CD14-positive monocyte (primary cell): ENCODE results near the gene HS6ST3. TPM values are rescaled to one million over a fixed set of nuclear protein-coding genes. Genes with fewer than 3 reads are reported as not detected.

Experiments used
- DNase-seq, 3 donors: peaks; one replicate each; pipeline ENCODE4 v3.0.0-alpha.2; 2011 to 2022
- H2AFZ ChIP-seq: 2 replicates; pipeline ENCODE4 v1.6.0; 2012; ENCODE audit warnings: mild to moderate bottlenecking, low read depth, low read length, inconsistent platforms; ENCODE audit not compliant: insufficient read depth, poor library complexity, severe bottlenecking
- H3K27ac ChIP-seq, 2 donors: 1 replicate in 1 of 2; 2 replicates in 1 of 2; pipeline ENCODE4 v1.5.1; 2012 to 2013; ENCODE audit warnings: low read length in 2 of 2, control low read depth in 1 of 2, inconsistent platforms in 1 of 2, low read depth in 1 of 2, mild to moderate bottlenecking in 1 of 2
- H3K27me3 ChIP-seq, 2 donors: one replicate each; pipeline versions ENCODE4 v1.6.0 to v1.6.1; 2011 to 2013; ENCODE audit warnings: low read length in 2 of 2; ENCODE audit not compliant: control insufficient read depth in 2 of 2, insufficient read depth in 2 of 2
- H3K36me3 ChIP-seq, 2 donors: replicated peaks in 1 of 2; 1 replicate in 1 of 2; 2 replicates in 1 of 2; pipeline versions ENCODE4 v1.5.1 to v1.6.1; 2012 to 2013; ENCODE audit warnings: low read length in 2 of 2, control low read depth in 1 of 2, inconsistent platforms in 1 of 2, mild to moderate bottlenecking in 1 of 2; ENCODE audit not compliant: insufficient read depth in 2 of 2, control insufficient read depth in 1 of 2
- H3K4me1 ChIP-seq, 2 donors: 1 replicate in 1 of 2; 2 replicates in 1 of 2; pipeline versions ENCODE4 v1.5.1 to v1.6.1; 2012 to 2013; ENCODE audit warnings: low read length in 2 of 2, control low read depth in 1 of 2, inconsistent platforms in 1 of 2, mild to moderate bottlenecking in 1 of 2, moderate library complexity in 1 of 2; ENCODE audit not compliant: insufficient read depth in 2 of 2, control insufficient read depth in 1 of 2
- H3K4me2 ChIP-seq: replicated peaks from 2 replicates; pipeline ENCODE3; 2012; ENCODE audit warnings: low read length, moderate library complexity, mild to moderate bottlenecking; ENCODE audit not compliant: poor library complexity, severe bottlenecking; ENCODE audit errors: extremely low read depth
- H3K4me3 ChIP-seq, 3 experiments: fragments of 200-600 bp in 1 of 3; sonication (generic) in 1 of 3; replicated peaks in 1 of 3; 1 replicate in 2 of 3; 2 replicates in 1 of 3; pipeline ENCODE4 v1.5.1; 2011 to 2013; ENCODE audit warnings: low read length in 3 of 3, mild to moderate bottlenecking in 3 of 3, control low read depth in 2 of 3, low read depth in 2 of 3, inconsistent platforms in 1 of 3, moderate library complexity in 1 of 3
- H3K79me2 ChIP-seq: 2 replicates; pipeline ENCODE4 v1.6.0; 2012; ENCODE audit warnings: mild to moderate bottlenecking, control low read depth, inconsistent platforms, low read length, moderate library complexity; ENCODE audit not compliant: insufficient read depth
- H3K9ac ChIP-seq: 2 replicates; pipeline ENCODE4 v1.6.0; 2017; ENCODE audit warnings: low read length, mild to moderate bottlenecking; ENCODE audit not compliant: insufficient read depth, poor library complexity, severe bottlenecking
- H3K9me3 ChIP-seq, 2 donors: replicated peaks in 1 of 2; 1 replicate in 1 of 2; 2 replicates in 1 of 2; pipeline versions ENCODE4 v1.5.1 to v1.6.1; 2012 to 2013; ENCODE audit warnings: low read length in 2 of 2, control low read depth in 1 of 2; ENCODE audit not compliant: control insufficient read depth in 1 of 2, insufficient read depth in 1 of 2
- H4K20me1 ChIP-seq: 2 replicates; pipeline ENCODE4 v1.6.0; 2012; ENCODE audit warnings: mild to moderate bottlenecking, low read length, control low read depth, moderate library complexity; ENCODE audit not compliant: insufficient read depth
- H3K27ac Mint-ChIP-seq, 7 donors: one replicate each; pipeline ENCODE4 v1.8.0; 2020; ENCODE audit warnings: mild to moderate bottlenecking in 7 of 7, mixed read lengths in 7 of 7, moderate library complexity in 6 of 7, inconsistent platforms in 2 of 7
- H3K27me3 Mint-ChIP-seq, 3 donors: one replicate each; pipeline ENCODE4 v1.8.0; 2021 to 2022; ENCODE audit warnings: low read depth in 3 of 3, mild to moderate bottlenecking in 3 of 3, mixed read lengths in 3 of 3, moderate library complexity in 3 of 3, inconsistent platforms in 1 of 3
- H3K36me3 Mint-ChIP-seq, 2 donors: one replicate each; pipeline ENCODE4 v1.8.0; 2020; ENCODE audit warnings: mixed read lengths in 2 of 2, inconsistent platforms in 1 of 2, mild to moderate bottlenecking in 1 of 2
- H3K4me1 Mint-ChIP-seq: one replicate; pipeline ENCODE4 v1.8.0; 2020; ENCODE audit warnings: mild to moderate bottlenecking, mixed read lengths
- H3K4me3 Mint-ChIP-seq, 2 donors: one replicate each; pipeline ENCODE4 v1.8.0; 2020; ENCODE audit warnings: mild to moderate bottlenecking in 2 of 2, mixed read lengths in 2 of 2, moderate library complexity in 1 of 2
- H3K9me3 Mint-ChIP-seq, 7 donors: one replicate each; pipeline ENCODE4 v1.8.0; 2020 to 2022; ENCODE audit warnings: mixed read lengths in 7 of 7, mild to moderate bottlenecking in 6 of 7, moderate library complexity in 6 of 7, inconsistent platforms in 2 of 7
- WGBS: methylation state at CpG from one replicate; pipeline ENCODE4 v1.1.5; 2013; ENCODE audit warnings: missing lambda C conversion rate; ENCODE audit not compliant: insufficient coverage; 5-methylcytosine and 5-hydroxymethylcytosine counted together
- intact Hi-C, 2 donors: fragments of 100-400 bp; cut with micrococcal nuclease; formaldehyde crosslinking; loops; one replicate each; pipeline versions ENCODE4 v1.15.0 to v1.15.1; 2023
- polyA plus RNA-seq, 3 donors: library from polyadenylated mRNA; depleted of rRNA in 1 of 3; unstranded in 2 of 3; stranded (reverse) in 1 of 3; fragments of 300-500 nt in 2 of 3; fragments of >200 nt in 1 of 3; fragmentation: Illumina TruSeq in 2 of 3; gene quantifications; 1 replicate in 2 of 3; 2 replicates in 1 of 3; pipeline ENCODE4 v1.2.3, GENCODE V29; 2012 to 2021
- TF ChIP-seq, protein P1 (sequence below): fragments of 200-600 bp; IDR thresholded peaks from one replicate; pipeline ENCODE4 v1.8.0; 2022; ENCODE audit warnings: antibody characterized with exemption, mild to moderate bottlenecking

The HS6ST3 gene
- polyA plus RNA-seq, 3 donors, result not detected

DNA sequence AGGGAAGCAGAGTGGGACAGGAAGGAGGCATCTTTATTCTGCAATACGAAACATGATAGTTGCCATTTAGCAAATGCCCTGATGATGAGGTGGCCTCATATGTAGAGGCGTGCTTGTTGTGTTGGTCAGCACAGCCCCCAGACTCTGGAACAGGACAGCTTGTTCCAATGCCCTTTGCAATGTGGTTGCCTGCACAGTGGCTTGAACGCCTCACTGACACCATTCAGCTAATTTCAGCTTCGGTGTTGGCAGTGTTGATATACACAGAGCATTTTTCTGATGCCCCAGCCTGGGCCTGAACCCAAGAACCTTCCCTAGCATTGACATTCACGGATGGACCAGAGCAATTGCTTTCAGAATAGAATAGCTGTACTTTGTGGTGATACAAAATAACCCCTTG is 133.3 kb downstream of the HS6ST3 start:
- Histone ChIP-seq H3K9ac (no peak overlapping the region), H4K20me1 (no peaks in the 10 kb centered on the region), H3K79me2 (no peaks in the 10 kb centered on the region), H3K4me1 (peaks cover 0 to 50% of the 10 kb centered on the region in 2 donors), H3K4me3 (no peak overlapping the region), H3K36me3 (no peaks in the 10 kb centered on the region), H2AFZ (no peak overlapping the region), H3K27me3 (no peaks in the 10 kb centered on the region), H3K4me2 (no peak overlapping the region), H3K27ac (no peak overlapping the region), H3K9me3 (no peaks in the 10 kb centered on the region)
- TF ChIP-seq, protein P1, sequence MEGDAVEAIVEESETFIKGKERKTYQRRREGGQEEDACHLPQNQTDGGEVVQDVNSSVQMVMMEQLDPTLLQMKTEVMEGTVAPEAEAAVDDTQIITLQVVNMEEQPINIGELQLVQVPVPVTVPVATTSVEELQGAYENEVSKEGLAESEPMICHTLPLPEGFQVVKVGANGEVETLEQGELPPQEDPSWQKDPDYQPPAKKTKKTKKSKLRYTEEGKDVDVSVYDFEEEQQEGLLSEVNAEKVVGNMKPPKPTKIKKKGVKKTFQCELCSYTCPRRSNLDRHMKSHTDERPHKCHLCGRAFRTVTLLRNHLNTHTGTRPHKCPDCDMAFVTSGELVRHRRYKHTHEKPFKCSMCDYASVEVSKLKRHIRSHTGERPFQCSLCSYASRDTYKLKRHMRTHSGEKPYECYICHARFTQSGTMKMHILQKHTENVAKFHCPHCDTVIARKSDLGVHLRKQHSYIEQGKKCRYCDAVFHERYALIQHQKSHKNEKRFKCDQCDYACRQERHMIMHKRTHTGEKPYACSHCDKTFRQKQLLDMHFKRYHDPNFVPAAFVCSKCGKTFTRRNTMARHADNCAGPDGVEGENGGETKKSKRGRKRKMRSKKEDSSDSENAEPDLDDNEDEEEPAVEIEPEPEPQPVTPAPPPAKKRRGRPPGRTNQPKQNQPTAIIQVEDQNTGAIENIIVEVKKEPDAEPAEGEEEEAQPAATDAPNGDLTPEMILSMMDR, result no peak
- intact Hi-C loops, result no loop called here
- 100% methylated on average over 5 of the region's 5 CpGs for WGBS
- Mint-ChIP-seq H3K27me3 (no peaks in the 10 kb centered on the region), H3K4me1 (peaks cover 51% of the 10 kb centered on the region), H3K36me3 (no peaks in the 10 kb centered on the region), H3K27ac (no peak overlapping the region), H3K4me3 (no peak overlapping the region), H3K9me3 (peaks cover 0 to 2% (median 0%) of the 10 kb centered on the region in 7 donors)
- no peak for DNase-seq

DNA sequence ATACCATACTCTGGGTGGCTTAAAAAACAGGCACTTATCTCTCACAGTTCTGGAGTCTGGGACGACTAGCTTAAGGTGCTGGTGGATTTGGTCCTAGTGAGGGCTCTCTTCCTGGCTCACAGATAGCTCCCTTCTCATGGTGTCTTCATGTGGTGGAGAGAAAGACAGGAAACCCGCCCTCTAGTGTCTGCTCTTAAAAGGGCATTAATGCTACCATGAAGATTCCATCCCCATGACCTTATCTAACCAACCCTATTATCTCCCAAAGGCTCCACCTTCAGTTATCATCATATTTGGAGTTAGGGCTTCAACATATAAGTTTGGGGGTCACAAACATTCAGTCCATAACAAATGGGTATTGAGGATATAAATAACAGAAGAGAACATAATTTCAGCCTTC is 139.4 kb downstream of the HS6ST3 start:
- Mint-ChIP-seq H3K4me1 (peaks cover under 1% of the 10 kb centered on the region), H3K36me3 (no peaks in the 10 kb centered on the region), H3K27me3 (no peaks in the 10 kb centered on the region), H3K27ac (no peak overlapping the region), H3K9me3 (peaks cover 0 to 2% (median 0%) of the 10 kb centered on the region in 7 donors), H3K4me3 (no peak overlapping the region)
- H3K4me2 ChIP-seq, result no peak overlapping the region
- no peaks in the 10 kb centered on the region for H3K36me3 ChIP-seq
- H2AFZ ChIP-seq, result no peak overlapping the region
- no peaks in the 10 kb centered on the region for H4K20me1 ChIP-seq
- no peak overlapping the region for H3K4me3 ChIP-seq
- no CpG with 5 or more reads among the region's 2 CpGs for WGBS
- H3K9me3 ChIP-seq, result no peaks in the 10 kb centered on the region
- H3K9ac ChIP-seq, result no peak overlapping the region
- DNase-seq, result peak in 1 of 3 donors; percentile 7
- no peaks in the 10 kb centered on the region for H3K79me2 ChIP-seq
- TF ChIP-seq, protein P1, result peak; percentile 62
- H3K27me3 ChIP-seq, result no peaks in the 10 kb centered on the region
- intact Hi-C loops, result no loop called here
- no peaks in the 10 kb centered on the region for H3K4me1 ChIP-seq
- no peak overlapping the region for H3K27ac ChIP-seq
